Fibroblast of lung (primary cell): Measurements from ENCODE around the gene ACTRT2. TPM values are rescaled to one million over a fixed set of nuclear protein-coding genes. Genes with fewer than 3 reads are reported as not detected.

Experiments
- DNase-seq, 2 donors: peaks; one replicate each; pipeline versions ENCODE4 v3.0.0 to v3.0.0-alpha.2; 2010; ENCODE audit warnings: low read depth in 2 of 2
- H2AFZ ChIP-seq: 2 replicates; pipeline ENCODE4 v1.5.1; 2012; ENCODE audit warnings: low read length, control low read depth, inconsistent platforms
- H3K27ac ChIP-seq: 2 replicates; pipeline ENCODE4 v1.5.1; 2011; ENCODE audit warnings: low read length, control low read depth; ENCODE audit not compliant: insufficient read depth
- H3K27me3 ChIP-seq: 2 replicates; pipeline ENCODE4 v1.5.1; 2011; ENCODE audit warnings: mild to moderate bottlenecking, low read length; ENCODE audit not compliant: control insufficient read depth, insufficient read depth
- H3K36me3 ChIP-seq: 2 replicates; pipeline ENCODE4 v1.5.1; 2011; ENCODE audit warnings: low read length; ENCODE audit not compliant: control insufficient read depth, insufficient read depth
- H3K4me1 ChIP-seq: 2 replicates; pipeline ENCODE4 v1.5.1; 2011; ENCODE audit warnings: low read length; ENCODE audit not compliant: control insufficient read depth, insufficient read depth; ENCODE audit errors: extremely low read depth
- H3K4me2 ChIP-seq: 2 replicates; pipeline ENCODE4 v1.5.1; 2011; ENCODE audit warnings: low read length, control low read depth; ENCODE audit not compliant: insufficient read depth; ENCODE audit errors: extremely low read depth
- H3K4me3 ChIP-seq, 4 experiments: fragments of 200-600 bp in 1 of 4; sonication (generic) in 1 of 4; replicated peaks in 1 of 4; 2 replicates each; pipeline ENCODE4 v1.5.1; 2011 to 2016; ENCODE audit warnings: low read length in 4 of 4, low read depth in 3 of 4, mild to moderate bottlenecking in 3 of 4, control low read depth in 2 of 4, inconsistent platforms in 1 of 4, mixed read lengths in 1 of 4; ENCODE audit not compliant: insufficient read depth in 1 of 4; ENCODE audit errors: control extremely low read depth in 1 of 4
- H3K79me2 ChIP-seq: 2 replicates; pipeline ENCODE4 v1.5.1; 2012; ENCODE audit warnings: mild to moderate bottlenecking, low read length, inconsistent platforms; ENCODE audit not compliant: control insufficient read depth, insufficient read depth
- H3K9ac ChIP-seq: 2 replicates; pipeline ENCODE4 v1.5.1; 2011; ENCODE audit warnings: mild to moderate bottlenecking, low read length, control low read depth; ENCODE audit not compliant: insufficient read depth
- H3K9me3 ChIP-seq: 2 replicates; pipeline ENCODE4 v1.5.1; 2012; ENCODE audit warnings: low read depth, low read length; ENCODE audit not compliant: control insufficient read depth, insufficient read depth
- H4K20me1 ChIP-seq: 2 replicates; pipeline ENCODE4 v1.5.1; 2011; ENCODE audit warnings: low read length; ENCODE audit not compliant: control insufficient read depth, insufficient read depth; ENCODE audit errors: extremely low read depth
- EZH2 ChIP-seq: IDR thresholded peaks from 2 replicates; pipeline ENCODE4 v1.5.1; 2012; ENCODE audit warnings: low read length, control low read depth, mild to moderate bottlenecking; ENCODE audit errors: missing control alignments
- polyA plus RNA-seq, 2 donors: library from polyadenylated mRNA; depleted of rRNA in 1 of 2; stranded (reverse) in 1 of 2; unstranded in 1 of 2; fragments of >200 nt; gene quantifications; 2 replicates each; pipeline ENCODE4 v1.2.1, GENCODE V29; 2011 to 2012; ENCODE audit warnings: missing spikeins in 1 of 2
- total RNA-seq: library from RNA; depleted of rRNA; stranded (reverse); fragments of >200 nt; gene quantifications from 2 replicates; pipeline ENCODE4 v1.2.1, GENCODE V29; 2014
- TF ChIP-seq, protein P1 (sequence below), 2 donors: IDR thresholded peaks in 1 of 2; conservative IDR thresholded peaks in 1 of 2; 1 replicate in 1 of 2; 2 replicates in 1 of 2; pipeline ENCODE4 v1.5.1; 2011 to 2012; ENCODE audit warnings: low read length in 2 of 2, control low read depth in 1 of 2, inconsistent platforms in 1 of 2, low read depth in 1 of 2, mild to moderate bottlenecking in 1 of 2

ACTRT2 gene
- total and polyA plus RNA-seq, 2 donors (not counting 1 experiment from before 2014, with no cell fraction given) = not detected

GRCh38 chr1:3028531-3029282, 7.4 kb downstream of the ACTRT2 start:
- H3K9me3 ChIP-seq = no peaks in the 10 kb centered on the region
- H4K20me1 ChIP-seq = no peaks in the 10 kb centered on the region
- H3K36me3 ChIP-seq = no peaks in the 10 kb centered on the region
- no peak overlapping the region for H3K27ac ChIP-seq
- H2AFZ ChIP-seq = no peak overlapping the region
- H3K4me2 ChIP-seq = no peak overlapping the region
- H3K27me3 ChIP-seq = no peaks in the 10 kb centered on the region
- no peak overlapping the region for H3K4me3 ChIP-seq
- no peaks in the 10 kb centered on the region for H3K4me1 ChIP-seq
- TF ChIP-seq, protein P1, sequence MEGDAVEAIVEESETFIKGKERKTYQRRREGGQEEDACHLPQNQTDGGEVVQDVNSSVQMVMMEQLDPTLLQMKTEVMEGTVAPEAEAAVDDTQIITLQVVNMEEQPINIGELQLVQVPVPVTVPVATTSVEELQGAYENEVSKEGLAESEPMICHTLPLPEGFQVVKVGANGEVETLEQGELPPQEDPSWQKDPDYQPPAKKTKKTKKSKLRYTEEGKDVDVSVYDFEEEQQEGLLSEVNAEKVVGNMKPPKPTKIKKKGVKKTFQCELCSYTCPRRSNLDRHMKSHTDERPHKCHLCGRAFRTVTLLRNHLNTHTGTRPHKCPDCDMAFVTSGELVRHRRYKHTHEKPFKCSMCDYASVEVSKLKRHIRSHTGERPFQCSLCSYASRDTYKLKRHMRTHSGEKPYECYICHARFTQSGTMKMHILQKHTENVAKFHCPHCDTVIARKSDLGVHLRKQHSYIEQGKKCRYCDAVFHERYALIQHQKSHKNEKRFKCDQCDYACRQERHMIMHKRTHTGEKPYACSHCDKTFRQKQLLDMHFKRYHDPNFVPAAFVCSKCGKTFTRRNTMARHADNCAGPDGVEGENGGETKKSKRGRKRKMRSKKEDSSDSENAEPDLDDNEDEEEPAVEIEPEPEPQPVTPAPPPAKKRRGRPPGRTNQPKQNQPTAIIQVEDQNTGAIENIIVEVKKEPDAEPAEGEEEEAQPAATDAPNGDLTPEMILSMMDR (conservative IDR thresholded peaks at IDR 0.05 in 1 of 2, IDR thresholded peaks at IDR 0.05 in 1 of 2; ENCODE audit: low read depth in 1 of 2, low read length in 2 of 2) = no peak
- TF ChIP-seq EZH2 = no peak
- H3K79me2 ChIP-seq = no peaks in the 10 kb centered on the region
- no peak for DNase-seq
- no peak overlapping the region for H3K9ac ChIP-seq

DNA sequence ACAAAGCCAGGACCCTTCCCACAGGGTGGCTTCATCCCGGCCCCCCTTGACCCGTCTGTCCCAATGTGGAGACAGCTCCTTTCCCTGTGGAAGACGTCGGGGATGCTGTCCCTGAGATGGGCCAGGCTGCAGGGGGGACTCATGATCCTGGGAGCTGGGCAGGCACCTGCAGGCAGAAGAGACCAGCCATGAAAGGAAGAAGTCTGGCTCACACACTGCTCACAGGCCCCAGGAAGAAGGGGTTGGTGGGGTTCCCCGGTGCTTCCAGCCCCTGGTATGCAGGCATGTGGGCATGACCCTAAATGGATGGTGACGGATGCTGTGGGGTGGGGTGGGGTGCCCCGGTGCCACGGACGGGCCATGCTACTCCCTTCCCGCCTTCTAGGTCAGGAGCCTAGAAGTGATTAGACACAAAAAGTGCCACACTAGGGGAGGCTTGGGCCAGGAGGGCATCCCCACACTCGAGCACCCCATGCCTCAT, 8.3 kb downstream of the ACTRT2 start:
- H4K20me1 ChIP-seq = no peaks in the 10 kb centered on the region
- H3K27me3 ChIP-seq = no peaks in the 10 kb centered on the region
- H2AFZ ChIP-seq = no peak overlapping the region
- H3K36me3 ChIP-seq = no peaks in the 10 kb centered on the region
- no peak overlapping the region for H3K9ac ChIP-seq
- no peaks in the 10 kb centered on the region for H3K4me1 ChIP-seq
- no peak for DNase-seq
- no peak overlapping the region for H3K4me2 ChIP-seq
- H3K4me3 ChIP-seq = no peak overlapping the region
- TF ChIP-seq, protein P1 (conservative IDR thresholded peaks at IDR 0.05 in 1 of 2, IDR thresholded peaks at IDR 0.05 in 1 of 2; ENCODE audit: low read depth in 1 of 2, low read length in 2 of 2) = no peak
- TF ChIP-seq EZH2 = no peak
- no peaks in the 10 kb centered on the region for H3K9me3 ChIP-seq
- H3K79me2 ChIP-seq = no peaks in the 10 kb centered on the region
- no peak overlapping the region for H3K27ac ChIP-seq

DNA sequence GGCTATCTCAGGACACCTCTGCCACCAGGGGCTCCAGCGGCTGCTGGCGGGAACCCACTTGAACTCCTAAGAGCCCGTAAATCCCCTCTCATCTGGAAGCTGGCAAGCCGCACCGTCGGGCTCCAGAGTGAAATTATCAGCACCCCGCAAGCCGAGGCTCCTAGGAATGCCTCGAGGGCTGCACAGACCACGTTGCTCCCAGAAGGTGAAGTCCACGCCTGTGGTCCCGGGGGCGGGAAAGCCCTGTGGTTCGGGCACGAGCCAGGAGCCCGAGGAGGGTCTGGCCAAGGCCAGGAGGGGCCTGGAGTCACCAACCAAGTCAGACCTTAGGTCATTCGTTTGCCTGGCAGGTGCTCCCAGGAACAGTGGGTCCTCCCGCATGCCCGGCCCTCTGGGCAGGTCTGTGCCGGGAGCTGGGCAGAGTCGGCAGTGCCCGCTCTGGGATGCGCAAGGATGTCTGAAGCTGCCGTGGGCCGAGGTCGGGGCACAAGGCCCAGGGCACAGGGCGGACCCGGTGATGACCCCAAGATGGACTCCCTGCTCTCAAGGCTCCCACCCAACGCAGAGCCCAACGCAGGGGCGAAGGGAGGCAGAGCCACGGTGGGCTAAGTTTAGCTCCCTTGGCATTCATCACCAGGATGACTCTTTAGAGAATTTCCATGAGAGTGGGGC, 8.9 kb downstream of the ACTRT2 start:
- no peaks in the 10 kb centered on the region for H3K36me3 ChIP-seq
- H3K4me2 ChIP-seq = no peak overlapping the region
- H3K9me3 ChIP-seq = no peaks in the 10 kb centered on the region
- no peak overlapping the region for H3K27ac ChIP-seq
- no peak overlapping the region for H2AFZ ChIP-seq
- no peaks in the 10 kb centered on the region for H3K27me3 ChIP-seq
- H4K20me1 ChIP-seq = no peaks in the 10 kb centered on the region
- no peaks in the 10 kb centered on the region for H3K4me1 ChIP-seq
- no peak overlapping the region for H3K4me3 ChIP-seq
- no peak overlapping the region for H3K9ac ChIP-seq
- TF ChIP-seq, protein P1 (conservative IDR thresholded peaks at IDR 0.05 in 1 of 2, IDR thresholded peaks at IDR 0.05 in 1 of 2; ENCODE audit: low read depth in 1 of 2, low read length in 2 of 2) = no peak
- TF ChIP-seq EZH2 = no peak
- no peaks in the 10 kb centered on the region for H3K79me2 ChIP-seq
- DNase-seq = no peak
